ENCODE data around the gene SMIM44.

Gene SMIM44

DNA sequence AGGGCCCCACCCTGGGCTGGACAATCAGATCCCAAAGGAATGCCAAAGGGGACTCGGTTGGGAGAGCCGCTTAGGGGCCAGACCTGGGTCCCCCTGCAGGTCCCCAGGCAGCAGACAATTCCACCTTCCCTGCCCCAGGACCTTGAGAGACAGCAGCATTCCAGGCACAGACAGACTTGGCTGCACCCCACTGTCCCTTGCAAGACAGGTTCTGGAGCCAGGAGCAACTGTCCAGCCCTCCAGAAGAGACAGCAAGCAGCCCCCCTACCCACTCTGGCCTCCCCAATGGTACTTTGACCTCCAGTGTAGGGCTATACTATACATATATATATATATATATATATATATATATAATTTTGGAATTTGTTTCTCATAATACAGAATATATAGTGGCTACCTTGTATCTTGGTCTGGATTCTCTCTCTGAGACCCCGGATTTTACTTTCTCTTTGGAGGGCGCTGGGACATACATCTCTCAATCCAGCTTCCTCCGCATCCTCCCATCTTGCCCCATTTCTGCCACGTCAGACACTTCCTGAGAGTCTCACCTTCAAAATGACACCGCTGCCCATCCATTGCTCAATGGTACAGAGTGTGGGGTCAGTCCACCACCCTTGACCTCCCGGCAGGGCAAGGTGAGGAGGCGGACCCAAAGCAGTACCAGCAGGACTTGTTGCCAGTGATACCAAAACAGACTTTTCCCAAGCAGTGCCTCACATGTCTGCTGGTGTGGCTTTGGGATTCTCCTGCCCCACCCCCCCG is 15.6 kb downstream of the SMIM44 start:
- TF ChIP-seq CTCF (IDR thresholded peaks at IDR 0.05) = no peak

- TF ChIP-seq CTCF (IDR thresholded peaks at IDR 0.05) = no peak
Observed at GRCh38 chr19:3466635-3467034, 16.6 kb downstream of the SMIM44 start.

DNA sequence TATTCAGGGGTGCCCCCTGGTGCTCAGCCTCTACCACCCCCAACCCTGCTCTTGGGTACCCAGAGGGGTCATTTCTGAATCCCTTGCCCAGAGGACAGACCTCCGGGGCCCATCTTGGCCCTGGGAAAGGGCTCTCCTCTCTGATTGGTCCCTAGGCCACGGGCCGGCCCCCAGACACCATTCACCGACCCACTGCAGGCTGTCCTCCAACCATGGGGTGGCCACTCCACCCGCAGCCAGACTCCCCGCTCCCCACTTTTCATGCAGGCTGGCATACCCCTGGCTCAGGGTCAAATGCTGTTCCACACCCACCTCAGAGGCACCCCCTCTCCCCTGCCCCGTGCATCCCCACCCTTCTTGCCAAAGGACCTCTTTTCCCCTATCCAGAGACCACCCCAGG is 17.7 kb downstream of the SMIM44 start:
- no peak for TF ChIP-seq CTCF (IDR thresholded peaks at IDR 0.05)

DNA sequence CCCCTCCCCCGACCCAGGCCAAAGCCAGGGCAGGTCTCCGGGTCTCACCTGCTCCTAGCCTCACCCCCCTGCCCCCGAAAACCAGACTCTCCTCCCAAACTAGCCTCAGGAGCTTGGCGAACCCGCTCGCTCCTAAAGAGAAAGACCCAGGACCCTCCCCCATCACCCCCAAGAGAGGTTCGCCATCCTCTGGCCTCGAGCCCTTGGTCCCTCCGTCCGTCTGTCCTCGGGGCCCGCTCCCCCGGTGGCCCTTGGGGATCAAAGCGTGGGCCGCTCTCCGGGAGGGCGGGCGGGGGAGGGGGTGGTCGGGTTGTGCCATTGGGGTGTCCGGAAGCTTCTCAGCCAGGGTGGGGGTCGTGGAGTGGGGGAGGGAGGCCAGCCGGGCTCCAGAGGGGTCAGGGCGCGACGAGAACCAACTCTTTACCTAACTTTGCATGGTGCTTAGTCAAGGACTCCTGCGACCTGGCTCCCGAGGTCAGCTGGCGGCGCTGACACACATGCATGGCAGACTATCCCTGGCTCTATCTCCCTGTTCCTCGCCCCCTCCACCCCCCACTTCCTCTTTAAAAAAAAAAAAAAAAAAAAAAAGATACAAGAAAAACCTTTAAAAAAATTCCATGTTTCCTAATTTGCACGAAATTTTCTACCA is 18.5 kb downstream of the SMIM44 start:
- no peak for TF ChIP-seq CTCF (IDR thresholded peaks at IDR 0.05)

DNA sequence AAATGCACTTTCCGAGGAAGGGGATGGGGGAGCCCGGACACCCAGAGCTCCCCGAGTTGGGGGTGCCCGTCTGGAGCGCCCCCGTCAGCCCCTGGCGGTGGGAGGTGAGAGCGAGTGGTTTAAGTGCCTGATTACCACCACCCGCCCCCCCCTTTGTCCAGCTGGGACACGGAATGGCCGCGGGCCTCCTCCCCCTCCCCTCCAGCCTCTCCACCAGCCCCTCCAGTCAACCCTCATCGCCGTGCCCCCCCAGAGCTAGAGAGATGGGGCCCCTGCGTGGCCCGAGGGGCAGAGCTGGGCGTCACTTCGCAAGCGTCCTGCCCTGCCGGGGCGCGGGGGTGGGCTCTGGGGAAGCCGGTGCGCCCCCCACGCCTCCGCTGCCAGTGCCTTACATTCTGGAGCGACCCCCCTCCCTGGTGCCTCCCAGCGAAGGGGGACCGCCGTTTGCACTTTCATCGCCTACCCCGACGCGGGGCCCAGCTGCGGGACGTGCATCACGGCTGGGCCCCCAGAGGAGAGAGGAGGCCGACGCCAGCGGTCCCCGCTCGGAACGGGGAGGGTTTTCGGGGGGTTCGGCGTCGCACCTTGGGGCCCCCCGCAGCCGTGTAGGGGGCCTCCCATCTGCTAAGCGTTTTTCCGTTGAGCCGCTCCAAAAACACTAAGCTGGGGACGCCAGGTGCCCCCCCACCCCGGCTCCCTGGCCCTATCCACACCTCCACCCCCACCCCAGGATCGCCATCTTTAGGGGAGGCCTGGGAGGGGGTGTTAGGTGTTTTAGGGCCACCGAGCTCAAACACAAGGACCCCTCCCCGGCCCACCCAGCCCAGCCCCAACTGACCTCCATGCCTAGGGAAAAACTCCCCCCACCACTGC is 19.3 kb downstream of the SMIM44 start:
- TF ChIP-seq CTCF (IDR thresholded peaks at IDR 0.05) = no peak

DNA sequence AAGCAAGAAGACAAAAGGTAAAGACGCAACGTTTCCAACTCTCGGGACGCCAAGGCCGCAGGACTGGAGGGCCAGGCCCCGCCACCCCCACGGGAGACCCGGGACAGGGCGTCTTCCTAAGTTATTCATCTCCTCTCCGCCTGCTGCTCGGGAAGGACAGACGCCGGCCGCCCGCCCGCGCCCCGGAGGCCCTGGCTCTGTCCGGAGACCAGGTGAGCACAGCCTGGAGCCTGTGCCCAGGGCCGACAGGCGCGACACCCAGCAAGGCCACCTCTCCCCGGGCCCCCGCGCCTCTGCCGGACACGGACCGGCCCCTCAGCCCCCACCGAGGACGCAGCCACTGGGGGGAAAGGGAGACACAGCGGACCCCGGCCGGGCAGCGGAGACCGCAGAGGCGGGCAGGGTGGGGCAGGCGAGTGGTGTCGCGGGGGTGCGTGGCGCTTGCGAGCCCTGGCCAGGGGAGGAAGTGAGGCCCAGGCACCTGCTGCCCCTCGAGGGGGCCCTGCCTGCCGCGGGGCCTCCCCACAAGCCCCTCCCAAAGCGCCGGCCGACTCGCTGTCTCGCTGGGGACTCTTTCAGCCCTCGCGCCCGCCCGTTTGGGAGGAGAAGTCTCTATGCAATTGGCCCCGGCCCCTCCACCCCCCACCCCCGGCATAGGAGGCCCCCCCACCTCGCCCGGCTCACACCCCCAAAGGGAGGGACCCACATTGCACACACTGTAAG is 20.1 kb downstream of the SMIM44 start:
- TF ChIP-seq CTCF (IDR thresholded peaks at IDR 0.05) = no peak

DNA sequence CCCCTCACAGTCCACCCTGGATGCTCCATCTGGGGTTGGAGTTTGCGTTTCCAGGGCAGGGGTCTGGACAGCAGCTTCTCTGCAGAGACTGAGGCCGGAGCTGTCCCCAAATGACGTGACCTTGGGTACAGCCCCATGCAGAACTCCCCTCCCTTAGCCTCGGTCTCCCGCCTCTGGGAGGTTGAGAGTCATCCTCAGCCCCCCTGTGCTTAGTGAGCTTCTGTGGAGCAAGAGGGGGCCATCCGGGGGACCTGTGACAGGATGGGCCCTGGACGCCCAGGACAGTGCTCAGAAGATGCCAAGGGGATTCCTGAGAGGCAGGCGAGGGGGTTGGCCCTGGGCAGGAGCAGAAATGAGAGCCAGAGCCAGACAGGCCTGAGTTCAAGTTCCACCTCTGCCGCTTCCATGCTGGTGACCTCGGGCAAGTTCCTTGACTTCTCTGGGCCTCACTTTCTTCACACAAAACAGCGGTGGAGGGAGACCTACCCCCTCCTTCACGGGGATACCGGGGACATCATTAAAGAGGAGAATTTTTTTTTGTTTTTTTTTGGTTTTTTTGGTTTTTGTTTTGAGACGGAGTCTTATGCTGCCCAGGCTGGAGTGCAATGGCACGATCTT is 23.2 kb downstream of the SMIM44 start:
- TF ChIP-seq CTCF (IDR thresholded peaks at IDR 0.05) = no peak
